NCI-H2227 treated with DMSO at 0.1 percent for 48 hours (cell line): Measurements from ENCODE around the gene ZNF557.

Experiments
- DNase-seq: peaks from one replicate; lab custom pipeline; 2025; lab: John Stamatoyannopoulos, UW

Gene ZNF557

GRCh38 chr19:7125221-7125620, 55.7 kb downstream of the ZNF557 start:
- DNase-seq: no peak

GRCh38 chr19:7126132-7126531, 56.6 kb downstream of the ZNF557 start:
- no peak for DNase-seq

GRCh38 chr19:7130043-7130442, 60.5 kb downstream of the ZNF557 start:
- DNase-seq: no peak

- DNase-seq: no peak
Measured at GRCh38 chr19:7132054-7132453, 62.6 kb downstream of the ZNF557 start.

- DNase-seq: no peak
Measured at GRCh38 chr19:7137120-7137519, 67.6 kb downstream of the ZNF557 start.
